ENCODE measurements around the gene STARD7. TPM values are rescaled to one million over a fixed set of nuclear protein-coding genes. Genes with fewer than 3 reads are reported as not detected.

The STARD7 gene
- total and polyA plus RNA-seq, 2 of the 13 experiments (the other 11 are each of a cell fraction or from before 2014, with no cell fraction given) = 88.2 to 300 TPM

DNA sequence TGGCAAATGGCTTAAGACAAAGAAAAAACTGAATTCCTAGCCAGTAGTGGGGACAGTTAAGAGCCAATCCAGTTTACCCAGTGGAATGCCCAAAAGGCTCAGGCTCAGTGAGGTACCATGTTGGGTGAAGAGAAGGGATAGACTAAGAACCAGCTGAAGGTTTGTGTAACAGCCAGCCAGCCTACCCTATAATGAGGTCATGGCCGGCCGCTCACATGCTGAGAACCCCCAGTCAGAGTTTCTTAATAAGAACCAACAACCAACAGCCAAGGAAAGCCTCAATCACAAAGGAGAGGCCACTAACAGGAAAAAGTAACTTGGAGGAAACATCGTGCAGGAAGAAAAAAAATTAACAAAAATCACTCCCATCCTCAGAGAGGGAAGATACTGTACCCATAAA lies 38.0 kb downstream of the STARD7 start (continued):
- TF ChIP-seq, protein P1, sequence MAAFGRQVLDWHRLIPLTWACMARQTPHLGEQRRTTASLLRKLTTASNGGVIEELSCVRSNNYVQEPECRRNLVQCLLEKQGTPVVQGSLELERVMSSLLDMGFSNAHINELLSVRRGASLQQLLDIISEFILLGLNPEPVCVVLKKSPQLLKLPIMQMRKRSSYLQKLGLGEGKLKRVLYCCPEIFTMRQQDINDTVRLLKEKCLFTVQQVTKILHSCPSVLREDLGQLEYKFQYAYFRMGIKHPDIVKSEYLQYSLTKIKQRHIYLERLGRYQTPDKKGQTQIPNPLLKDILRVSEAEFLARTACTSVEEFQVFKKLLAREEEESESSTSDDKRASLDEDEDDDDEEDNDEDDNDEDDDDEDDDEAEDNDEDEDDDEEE (CRISPR knock-in tag; IDR thresholded peaks at IDR 0.05) = no peak
- TF ChIP-seq ZNF205 (CRISPR knock-in tag; IDR thresholded peaks at IDR 0.05) = no peak

DNA sequence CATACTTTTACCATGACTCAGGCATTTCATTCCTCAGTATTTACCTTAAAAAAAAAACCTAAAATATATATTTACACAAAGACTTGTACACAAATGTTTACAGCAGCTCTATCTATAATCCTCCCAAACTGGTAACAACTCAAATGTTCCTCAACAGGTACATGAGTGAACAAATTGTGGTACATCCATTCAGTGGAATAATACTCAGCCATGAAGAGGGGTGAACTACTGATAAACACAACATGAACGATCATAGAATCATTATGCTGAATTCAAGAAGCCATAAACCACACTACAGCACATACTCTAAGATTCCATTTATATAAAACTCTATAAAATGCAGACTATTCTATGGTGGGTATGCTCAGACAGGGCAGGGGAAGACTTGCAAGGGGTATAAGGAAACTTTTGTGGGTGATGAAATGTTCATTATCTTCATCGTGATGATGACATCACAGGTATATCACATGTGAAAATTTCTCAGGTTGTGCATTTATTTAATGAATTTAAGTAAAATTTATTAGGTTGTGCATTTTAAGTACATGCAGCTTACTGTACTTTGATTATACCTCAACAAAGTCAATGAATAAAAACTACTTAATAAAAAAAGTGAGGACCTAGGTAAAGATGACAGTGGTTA lies 38.6 kb downstream of the STARD7 start:
- Histone ChIP-seq H3K4me2 (ENCODE audit: low read depth, low read length) (no peak overlapping the region), H3K27ac (ENCODE audit: extremely low read length, insufficient read depth, low read length) (no peak overlapping the region), H3K4me1 (ENCODE audit: insufficient read depth, low read length) (no peaks in the 10 kb centered on the region), H3K9ac (ENCODE audit: insufficient read depth, low read depth, low read length) (no peak overlapping the region), H4K20me1 (ENCODE audit: insufficient read depth, low read length) (no peaks in the 10 kb centered on the region), H3K79me2 (ENCODE audit: insufficient read depth, low read length) (no peaks in the 10 kb centered on the region), H3K4me3 (replicated peaks in 1 of 3; ENCODE audit: insufficient read depth in 1 of 3, low read depth in 2 of 3, low read length in 3 of 3) (no peak overlapping the region), H3K36me3 (replicated peaks in 1 of 2; ENCODE audit: control insufficient read depth in 1 of 2, insufficient read depth in 2 of 2, low read length in 2 of 2) (no peaks in the 10 kb centered on the region), H3K9me3 (ENCODE audit: low read length) (no peaks in the 10 kb centered on the region), H2AFZ (ENCODE audit: low read length) (no peak overlapping the region), H3K27me3 (ENCODE audit: control insufficient read depth in 1 of 2, insufficient read depth in 2 of 2, low read length in 2 of 2) (peaks cover 0 to 5% of the 10 kb centered on the region in 2 experiments; a peak in 1 of 5 replicates)
- ATAC-seq = no peak
- no peak for FAIRE-seq
- intact Hi-C loops (cut with micrococcal nuclease; ENCODE audit: unreplicated experiment) (loop anchor here (10.0 kb wide), 1 partner anchor 145 kb away; no protein-coding TSS in a partner anchor), in situ Hi-C loops (cut with HindIII; ENCODE audit: extremely low pct_ligation_motif_present, low pct_unique_long_range_greater_than_20kb) (no loop called here)
- POLR2A ChIA-PET = no interaction called here
- no TSS peak for BruUV-seq (replicated peaks)
- DNase-seq (ENCODE audit: low spot score) = no peak
- 0% methylated on average over 2 of the region's 2 CpGs for WGBS (ENCODE audit: low lambda C conversion rate)
- peak; percentile 69 for TF ChIP-seq CREB1 (IDR thresholded peaks at IDR 0.05)
- TF ChIP-seq CREB1 (CRISPR knock-in tag; IDR thresholded peaks at IDR 0.05) = no peak
- peak; percentile 73 for TF ChIP-seq ATF7 (IDR thresholded peaks at IDR 0.05)
- no peak for TF ChIP-seq ATF7 (CRISPR knock-in tag; IDR thresholded peaks at IDR 0.05)
- TF ChIP-seq ZNF3 (CRISPR knock-in tag; IDR thresholded peaks at IDR 0.05) = no peak
- TF ChIP-seq CEBPB (IDR thresholded peaks at IDR 0.05; ENCODE audit: borderline replicate concordance, low read depth, low read length) = peak; percentile 29; the same call in 1 of the 2 replicates
- CTCF ChIA-PET (ENCODE audit: low intra/inter-chr PET ratio, low total read pairs) = no interaction called here
